HG02943 (cell line): Measurements from ENCODE around the gene ADGRG1.
"Not testable (repeated sequence)": the region's sequence is repeated elsewhere in the genome, so short reads cannot be mapped to it uniquely, and the experiment has no call there.

Experiments used
- ATAC-seq: cut with Tn5 transposase; IDR thresholded peaks from one replicate; pipeline ENCODE4 v1.9.1; 2021; ENCODE audit warnings: mild to moderate bottlenecking, low read depth, moderate library complexity; ENCODE audit not compliant: unreplicated experiment

ADGRG1 gene

GRCh38 chr16:57663917-57664661 is 35.7 kb downstream of the ADGRG1 start:
- no peak for ATAC-seq

GRCh38 chr16:57664662-57665025 is 36.2 kb downstream of the ADGRG1 start:
- ATAC-seq = no peak

GRCh38 chr16:57665541-57665940 is 37.1 kb downstream of the ADGRG1 start:
- no peak for ATAC-seq

- no peak for ATAC-seq
Observed at GRCh38 chr16:57666353-57667047, 38.1 kb downstream of the ADGRG1 start.

- no peak for ATAC-seq
Observed at GRCh38 chr16:57667048-57667525, 38.7 kb downstream of the ADGRG1 start.

GRCh38 chr16:57667526-57668262 is 39.3 kb downstream of the ADGRG1 start:
- ATAC-seq = no peak

GRCh38 chr16:57668263-57668571 is 39.8 kb downstream of the ADGRG1 start, which contains the start of gene ADGRG3:
Gene ADGRG3 (plus strand): TSS chr16:57668306. CDS start chr16:57668348, 42 bp downstream.
- no peak for ATAC-seq

- ATAC-seq = no peak
Observed at GRCh38 chr16:57668630-57669475, 40.4 kb downstream of the ADGRG1 start.

- no peak for ATAC-seq
Observed at GRCh38 chr16:57669476-57670162, 41.2 kb downstream of the ADGRG1 start.

- ATAC-seq = no peak
Observed at GRCh38 chr16:57670196-57670595, 41.8 kb downstream of the ADGRG1 start.

- ATAC-seq = not testable (repeated sequence)
Observed at GRCh38 chr16:57671451-57671850, 43.0 kb downstream of the ADGRG1 start.

GRCh38 chr16:57672416-57672815 is 44.0 kb downstream of the ADGRG1 start:
- ATAC-seq = no peak

- no peak for ATAC-seq
Observed at GRCh38 chr16:57672824-57673223, 44.4 kb downstream of the ADGRG1 start.

GRCh38 chr16:57675741-57676551 is 47.5 kb downstream of the ADGRG1 start:
- ATAC-seq = no peak

- no peak for ATAC-seq
Observed at GRCh38 chr16:57676553-57677085, 48.2 kb downstream of the ADGRG1 start.

- no peak for ATAC-seq
Observed at GRCh38 chr16:57677622-57678369, 49.4 kb downstream of the ADGRG1 start.

GRCh38 chr16:57679016-57679415 is 50.6 kb downstream of the ADGRG1 start:
- no peak for ATAC-seq
